GM23338 (cell line): ENCODE measurements around the gene RAB3GAP1. TPM values are rescaled to one million over a fixed set of nuclear protein-coding genes. Genes with fewer than 3 reads are reported as not detected.

Experiments
- ATAC-seq: fragments of 200-7000 bp; cut with Tn5 transposase; 3 replicates; pipeline ENCODE4 v1.9.1; 2020
- DNase-seq: peaks from one replicate; pipeline ENCODE4 v3.0.0-alpha.2; 2015; ENCODE audit warnings: low spot score
- H2AFZ ChIP-seq: fragments of 200-600 bp; sonication (generic); 2 replicates; pipeline ENCODE4 v1.8.0; 2016; ENCODE audit warnings: antibody characterized with exemption, mild to moderate bottlenecking, moderate library complexity
- H3F3A ChIP-seq: fragments of 200-600 bp; sonication (generic); replicated peaks from 2 replicates; pipeline ENCODE4 v1.8.0; 2017; ENCODE audit warnings: antibody characterized with exemption, mixed run types, low read depth
- H3K27ac ChIP-seq: fragments of 200-600 bp; sonication (generic); 2 replicates; pipeline ENCODE4 v1.6.1; 2016; ENCODE audit warnings: low read depth
- H3K27me3 ChIP-seq: fragments of 200-600 bp; sonication (generic); 2 replicates; pipeline ENCODE4 v1.8.0; 2016; ENCODE audit warnings: mild to moderate bottlenecking, mixed run types, moderate library complexity; ENCODE audit not compliant: insufficient read depth
- H3K36me3 ChIP-seq: fragments of 200-600 bp; sonication (generic); 2 replicates; pipeline ENCODE4 v1.8.0; 2016; ENCODE audit warnings: mild to moderate bottlenecking; ENCODE audit not compliant: insufficient read depth
- H3K4me1 ChIP-seq: fragments of 200-600 bp; sonication (generic); 2 replicates; pipeline ENCODE4 v1.8.0; 2016; ENCODE audit warnings: mild to moderate bottlenecking, moderate library complexity; ENCODE audit not compliant: insufficient read depth
- H3K4me2 ChIP-seq: fragments of 200-600 bp; sonication (generic); 2 replicates; pipeline ENCODE4 v1.7.1; 2017; ENCODE audit warnings: mixed run types
- H3K4me3 ChIP-seq: fragments of 200-600 bp; sonication (generic); 2 replicates; pipeline ENCODE4 v1.6.1; 2016; ENCODE audit warnings: mixed run types
- H3K79me2 ChIP-seq: fragments of 200-600 bp; sonication (generic); replicated peaks from 2 replicates; pipeline ENCODE4 v1.8.0; 2017; ENCODE audit warnings: mild to moderate bottlenecking; ENCODE audit not compliant: insufficient read depth
- H3K9me2 ChIP-seq: fragments of 200-600 bp; sonication (generic); 2 replicates; pipeline ENCODE4 v1.8.0; 2017; ENCODE audit not compliant: insufficient read depth
- H4K20me1 ChIP-seq: fragments of 200-600 bp; sonication (generic); replicated peaks from 2 replicates; pipeline ENCODE4 v1.8.0; 2017; ENCODE audit warnings: mild to moderate bottlenecking; ENCODE audit not compliant: insufficient read depth
- H3K27ac Mint-ChIP-seq: 2 replicates; pipeline ENCODE4 v1.8.0; 2020; ENCODE audit warnings: inconsistent platforms, mild to moderate bottlenecking, moderate library complexity, mixed read lengths
- H3K27me3 Mint-ChIP-seq: 3 replicates; pipeline ENCODE4 v1.8.0; 2022; ENCODE audit warnings: low read depth, mild to moderate bottlenecking, moderate library complexity, mixed read lengths, inconsistent platforms; ENCODE audit not compliant: insufficient read depth, poor library complexity
- H3K36me3 Mint-ChIP-seq: 3 replicates; pipeline ENCODE4 v1.8.0; 2021; ENCODE audit warnings: low read depth, mild to moderate bottlenecking, inconsistent platforms, moderate library complexity, mixed read lengths
- H3K4me1 Mint-ChIP-seq: 3 replicates; pipeline ENCODE4 v1.8.0; 2020; ENCODE audit warnings: mild to moderate bottlenecking, inconsistent platforms, mixed read lengths
- H3K4me3 Mint-ChIP-seq: 3 replicates; pipeline ENCODE4 v1.8.0; 2021; ENCODE audit warnings: moderate library complexity, mild to moderate bottlenecking, inconsistent platforms, mixed read lengths
- H3K9me3 Mint-ChIP-seq: 3 replicates; pipeline ENCODE4 v1.8.0; 2020; ENCODE audit warnings: moderate library complexity, mild to moderate bottlenecking, inconsistent platforms, mixed read lengths
- CREB1 ChIP-seq: fragments of 250-450 bp; sonication (Bioruptor Pico); IDR thresholded peaks from 2 replicates; pipeline ENCODE4 v1.5.0; 2020; ENCODE audit warnings: low read depth, mild to moderate bottlenecking, moderate library complexity
- EZH2 ChIP-seq: fragments of 200-600 bp; sonication (generic); IDR thresholded peaks from one replicate; pipeline ENCODE4 v1.8.0; 2017; ENCODE audit warnings: antibody characterized with exemption, mild to moderate bottlenecking, low read depth; ENCODE audit not compliant: unreplicated experiment
- EZH2phosphoT487 ChIP-seq: fragments of 200-600 bp; sonication (generic); IDR thresholded peaks from one replicate; pipeline ENCODE4 v1.8.1; 2018; ENCODE audit warnings: antibody characterized with exemption; ENCODE audit not compliant: unreplicated experiment
- JUNB ChIP-seq: IDR thresholded peaks from one replicate; pipeline ENCODE4 v1.6.1; 2016; ENCODE audit warnings: antibody characterized with exemption; ENCODE audit not compliant: unreplicated experiment
- NANOG ChIP-seq: IDR thresholded peaks from 2 replicates; pipeline ENCODE4 v1.6.1; 2016; ENCODE audit warnings: antibody characterized with exemption, borderline replicate concordance
- POLR2AphosphoS5 ChIP-seq: IDR thresholded peaks from 2 replicates; pipeline ENCODE4 v1.6.1; 2016; ENCODE audit warnings: antibody characterized with exemption, low read depth
- STAT1 ChIP-seq: IDR thresholded peaks from one replicate; pipeline ENCODE4 v1.6.1; 2016; ENCODE audit warnings: antibody characterized with exemption; ENCODE audit not compliant: unreplicated experiment
- ZNF114 ChIP-seq: fragments of 250-450 bp; sonication (Bioruptor Pico); IDR thresholded peaks from 2 replicates; pipeline ENCODE4 v1.5.0; 2020; ENCODE audit warnings: mild to moderate bottlenecking, moderate library complexity
- ZNF331 ChIP-seq: fragments of 250-450 bp; sonication (Bioruptor Pico); IDR thresholded peaks from 2 replicates; pipeline ENCODE4 v1.5.0; 2020; ENCODE audit warnings: low read depth, mild to moderate bottlenecking, moderate library complexity
- polyA plus RNA-seq: library from polyadenylated mRNA; unstranded; fragments of >200 nt; fragmentation: Nextera tagmentation; extraction: Ambion mirVana; gene quantifications from 2 replicates; pipeline ENCODE4 v1.2.1, GENCODE V29; 2016
- total RNA-seq: library from RNA; depleted of rRNA; stranded (reverse); fragments of >200 nt; shearing (Covaris generic); gene quantifications from 2 replicates; pipeline ENCODE4 v1.2.3, GENCODE V29; 2014
- TF ChIP-seq, protein P1 (sequence below): IDR thresholded peaks from 2 replicates; pipeline ENCODE4 v1.6.1; 2016; ENCODE audit warnings: antibody characterized with exemption
- TF ChIP-seq, protein P2 (sequence below): IDR thresholded peaks from one replicate; pipeline ENCODE4 v1.6.1; 2018; ENCODE audit warnings: antibody characterized with exemption; ENCODE audit not compliant: unreplicated experiment
- TF ChIP-seq, protein P3 (sequence below), 2 experiments: fragments of 200-600 bp in 1 of 2; sonication (generic) in 1 of 2; conservative IDR thresholded peaks; 2 replicates each; pipeline versions ENCODE4 v1.5.1 to v1.6.1; 2016 to 2017; ENCODE audit warnings: antibody characterized with exemption in 2 of 2, low read depth in 2 of 2, mild to moderate bottlenecking in 2 of 2, moderate library complexity in 1 of 2
- TF ChIP-seq, protein P4 (sequence below): fragments of 250-450 bp; sonication (Bioruptor Pico); IDR thresholded peaks from 2 replicates; pipeline ENCODE4 v1.5.0; 2020; ENCODE audit warnings: mild to moderate bottlenecking, moderate library complexity

RAB3GAP1 gene
- total and polyA plus RNA-seq, 2 experiments from 2014 or later = 22.5 to 40.4 TPM

DNA sequence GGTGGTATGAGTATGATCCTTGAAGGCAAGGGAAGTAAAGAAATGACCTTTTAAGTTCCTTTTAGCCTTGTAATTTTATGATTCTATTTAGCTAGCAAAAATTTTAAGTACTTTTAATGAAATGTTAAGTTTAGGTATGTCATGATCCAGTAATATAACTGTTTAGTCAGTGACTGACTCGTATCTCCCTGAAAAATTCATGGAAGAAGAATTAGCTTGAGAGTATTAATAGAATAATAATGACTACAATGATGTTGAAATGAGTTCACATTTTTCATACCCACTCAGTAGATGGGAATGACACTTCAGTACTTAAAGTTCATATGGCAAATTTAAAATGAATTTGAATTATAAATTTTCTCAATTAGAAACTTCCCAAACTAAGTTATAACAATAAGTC, 14.6 kb downstream of the RAB3GAP1 start:
- H3K27ac Mint-ChIP-seq = no peak overlapping the region
- H3F3A ChIP-seq = no peaks in the 10 kb centered on the region
- TF ChIP-seq, protein P1, sequence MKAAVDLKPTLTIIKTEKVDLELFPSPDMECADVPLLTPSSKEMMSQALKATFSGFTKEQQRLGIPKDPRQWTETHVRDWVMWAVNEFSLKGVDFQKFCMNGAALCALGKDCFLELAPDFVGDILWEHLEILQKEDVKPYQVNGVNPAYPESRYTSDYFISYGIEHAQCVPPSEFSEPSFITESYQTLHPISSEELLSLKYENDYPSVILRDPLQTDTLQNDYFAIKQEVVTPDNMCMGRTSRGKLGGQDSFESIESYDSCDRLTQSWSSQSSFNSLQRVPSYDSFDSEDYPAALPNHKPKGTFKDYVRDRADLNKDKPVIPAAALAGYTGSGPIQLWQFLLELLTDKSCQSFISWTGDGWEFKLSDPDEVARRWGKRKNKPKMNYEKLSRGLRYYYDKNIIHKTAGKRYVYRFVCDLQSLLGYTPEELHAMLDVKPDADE = no peak
- TF ChIP-seq, protein P2, sequence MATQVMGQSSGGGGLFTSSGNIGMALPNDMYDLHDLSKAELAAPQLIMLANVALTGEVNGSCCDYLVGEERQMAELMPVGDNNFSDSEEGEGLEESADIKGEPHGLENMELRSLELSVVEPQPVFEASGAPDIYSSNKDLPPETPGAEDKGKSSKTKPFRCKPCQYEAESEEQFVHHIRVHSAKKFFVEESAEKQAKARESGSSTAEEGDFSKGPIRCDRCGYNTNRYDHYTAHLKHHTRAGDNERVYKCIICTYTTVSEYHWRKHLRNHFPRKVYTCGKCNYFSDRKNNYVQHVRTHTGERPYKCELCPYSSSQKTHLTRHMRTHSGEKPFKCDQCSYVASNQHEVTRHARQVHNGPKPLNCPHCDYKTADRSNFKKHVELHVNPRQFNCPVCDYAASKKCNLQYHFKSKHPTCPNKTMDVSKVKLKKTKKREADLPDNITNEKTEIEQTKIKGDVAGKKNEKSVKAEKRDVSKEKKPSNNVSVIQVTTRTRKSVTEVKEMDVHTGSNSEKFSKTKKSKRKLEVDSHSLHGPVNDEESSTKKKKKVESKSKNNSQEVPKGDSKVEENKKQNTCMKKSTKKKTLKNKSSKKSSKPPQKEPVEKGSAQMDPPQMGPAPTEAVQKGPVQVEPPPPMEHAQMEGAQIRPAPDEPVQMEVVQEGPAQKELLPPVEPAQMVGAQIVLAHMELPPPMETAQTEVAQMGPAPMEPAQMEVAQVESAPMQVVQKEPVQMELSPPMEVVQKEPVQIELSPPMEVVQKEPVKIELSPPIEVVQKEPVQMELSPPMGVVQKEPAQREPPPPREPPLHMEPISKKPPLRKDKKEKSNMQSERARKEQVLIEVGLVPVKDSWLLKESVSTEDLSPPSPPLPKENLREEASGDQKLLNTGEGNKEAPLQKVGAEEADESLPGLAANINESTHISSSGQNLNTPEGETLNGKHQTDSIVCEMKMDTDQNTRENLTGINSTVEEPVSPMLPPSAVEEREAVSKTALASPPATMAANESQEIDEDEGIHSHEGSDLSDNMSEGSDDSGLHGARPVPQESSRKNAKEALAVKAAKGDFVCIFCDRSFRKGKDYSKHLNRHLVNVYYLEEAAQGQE = no peak
- TF ChIP-seq, protein P3, sequence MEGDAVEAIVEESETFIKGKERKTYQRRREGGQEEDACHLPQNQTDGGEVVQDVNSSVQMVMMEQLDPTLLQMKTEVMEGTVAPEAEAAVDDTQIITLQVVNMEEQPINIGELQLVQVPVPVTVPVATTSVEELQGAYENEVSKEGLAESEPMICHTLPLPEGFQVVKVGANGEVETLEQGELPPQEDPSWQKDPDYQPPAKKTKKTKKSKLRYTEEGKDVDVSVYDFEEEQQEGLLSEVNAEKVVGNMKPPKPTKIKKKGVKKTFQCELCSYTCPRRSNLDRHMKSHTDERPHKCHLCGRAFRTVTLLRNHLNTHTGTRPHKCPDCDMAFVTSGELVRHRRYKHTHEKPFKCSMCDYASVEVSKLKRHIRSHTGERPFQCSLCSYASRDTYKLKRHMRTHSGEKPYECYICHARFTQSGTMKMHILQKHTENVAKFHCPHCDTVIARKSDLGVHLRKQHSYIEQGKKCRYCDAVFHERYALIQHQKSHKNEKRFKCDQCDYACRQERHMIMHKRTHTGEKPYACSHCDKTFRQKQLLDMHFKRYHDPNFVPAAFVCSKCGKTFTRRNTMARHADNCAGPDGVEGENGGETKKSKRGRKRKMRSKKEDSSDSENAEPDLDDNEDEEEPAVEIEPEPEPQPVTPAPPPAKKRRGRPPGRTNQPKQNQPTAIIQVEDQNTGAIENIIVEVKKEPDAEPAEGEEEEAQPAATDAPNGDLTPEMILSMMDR (conservative IDR thresholded peaks at IDR 0.05; ENCODE audit: low read depth in 2 of 2) = no peak
- no peak for TF ChIP-seq JUNB
- no peak for TF ChIP-seq NANOG
- TF ChIP-seq CREB1 = no peak
- TF ChIP-seq STAT1 = no peak
- TF ChIP-seq ZNF331 (CRISPR knock-in tag) = no peak
- no peak for TF ChIP-seq ZNF114 (CRISPR knock-in tag)
- no peak for TF ChIP-seq EZH2phosphoT487
- TF ChIP-seq EZH2 = no peak
- no peak for TF ChIP-seq POLR2AphosphoS5
- TF ChIP-seq, protein P4, sequence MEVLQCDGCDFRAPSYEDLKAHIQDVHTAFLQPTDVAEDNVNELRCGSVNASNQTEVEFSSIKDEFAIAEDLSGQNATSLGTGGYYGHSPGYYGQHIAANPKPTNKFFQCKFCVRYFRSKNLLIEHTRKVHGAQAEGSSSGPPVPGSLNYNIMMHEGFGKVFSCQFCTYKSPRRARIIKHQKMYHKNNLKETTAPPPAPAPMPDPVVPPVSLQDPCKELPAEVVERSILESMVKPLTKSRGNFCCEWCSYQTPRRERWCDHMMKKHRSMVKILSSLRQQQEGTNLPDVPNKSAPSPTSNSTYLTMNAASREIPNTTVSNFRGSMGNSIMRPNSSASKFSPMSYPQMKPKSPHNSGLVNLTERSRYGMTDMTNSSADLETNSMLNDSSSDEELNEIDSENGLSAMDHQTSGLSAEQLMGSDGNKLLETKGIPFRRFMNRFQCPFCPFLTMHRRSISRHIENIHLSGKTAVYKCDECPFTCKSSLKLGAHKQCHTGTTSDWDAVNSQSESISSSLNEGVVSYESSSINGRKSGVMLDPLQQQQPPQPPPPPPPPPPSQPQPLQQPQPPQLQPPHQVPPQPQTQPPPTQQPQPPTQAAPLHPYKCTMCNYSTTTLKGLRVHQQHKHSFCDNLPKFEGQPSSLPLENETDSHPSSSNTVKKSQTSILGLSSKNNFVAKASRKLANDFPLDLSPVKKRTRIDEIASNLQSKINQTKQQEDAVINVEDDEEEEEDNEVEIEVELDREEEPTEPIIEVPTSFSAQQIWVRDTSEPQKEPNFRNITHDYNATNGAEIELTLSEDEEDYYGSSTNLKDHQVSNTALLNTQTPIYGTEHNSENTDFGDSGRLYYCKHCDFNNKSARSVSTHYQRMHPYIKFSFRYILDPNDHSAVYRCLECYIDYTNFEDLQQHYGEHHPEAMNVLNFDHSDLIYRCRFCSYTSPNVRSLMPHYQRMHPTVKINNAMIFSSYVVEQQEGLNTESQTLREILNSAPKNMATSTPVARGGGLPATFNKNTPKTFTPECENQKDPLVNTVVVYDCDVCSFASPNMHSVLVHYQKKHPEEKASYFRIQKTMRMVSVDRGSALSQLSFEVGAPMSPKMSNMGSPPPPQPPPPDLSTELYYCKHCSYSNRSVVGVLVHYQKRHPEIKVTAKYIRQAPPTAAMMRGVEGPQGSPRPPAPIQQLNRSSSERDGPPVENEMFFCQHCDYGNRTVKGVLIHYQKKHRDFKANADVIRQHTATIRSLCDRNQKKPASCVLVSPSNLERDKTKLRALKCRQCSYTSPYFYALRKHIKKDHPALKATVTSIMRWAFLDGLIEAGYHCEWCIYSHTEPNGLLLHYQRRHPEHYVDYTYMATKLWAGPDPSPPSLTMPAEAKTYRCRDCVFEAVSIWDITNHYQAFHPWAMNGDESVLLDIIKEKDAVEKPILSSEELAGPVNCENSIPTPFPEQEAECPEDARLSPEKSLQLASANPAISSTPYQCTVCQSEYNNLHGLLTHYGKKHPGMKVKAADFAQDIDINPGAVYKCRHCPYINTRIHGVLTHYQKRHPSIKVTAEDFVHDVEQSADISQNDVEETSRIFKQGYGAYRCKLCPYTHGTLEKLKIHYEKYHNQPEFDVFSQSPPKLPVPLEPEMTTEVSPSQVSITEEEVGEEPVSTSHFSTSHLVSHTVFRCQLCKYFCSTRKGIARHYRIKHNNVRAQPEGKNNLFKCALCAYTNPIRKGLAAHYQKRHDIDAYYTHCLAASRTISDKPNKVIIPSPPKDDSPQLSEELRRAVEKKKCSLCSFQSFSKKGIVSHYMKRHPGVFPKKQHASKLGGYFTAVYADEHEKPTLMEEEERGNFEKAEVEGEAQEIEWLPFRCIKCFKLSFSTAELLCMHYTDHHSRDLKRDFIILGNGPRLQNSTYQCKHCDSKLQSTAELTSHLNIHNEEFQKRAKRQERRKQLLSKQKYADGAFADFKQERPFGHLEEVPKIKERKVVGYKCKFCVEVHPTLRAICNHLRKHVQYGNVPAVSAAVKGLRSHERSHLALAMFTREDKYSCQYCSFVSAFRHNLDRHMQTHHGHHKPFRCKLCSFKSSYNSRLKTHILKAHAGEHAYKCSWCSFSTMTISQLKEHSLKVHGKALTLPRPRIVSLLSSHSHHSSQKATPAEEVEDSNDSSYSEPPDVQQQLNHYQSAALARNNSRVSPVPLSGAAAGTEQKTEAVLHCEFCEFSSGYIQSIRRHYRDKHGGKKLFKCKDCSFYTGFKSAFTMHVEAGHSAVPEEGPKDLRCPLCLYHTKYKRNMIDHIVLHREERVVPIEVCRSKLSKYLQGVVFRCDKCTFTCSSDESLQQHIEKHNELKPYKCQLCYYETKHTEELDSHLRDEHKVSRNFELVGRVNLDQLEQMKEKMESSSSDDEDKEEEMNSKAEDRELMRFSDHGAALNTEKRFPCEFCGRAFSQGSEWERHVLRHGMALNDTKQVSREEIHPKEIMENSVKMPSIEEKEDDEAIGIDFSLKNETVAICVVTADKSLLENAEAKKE (CRISPR knock-in tag) = no peak
- ATAC-seq = no peak
- no peaks in the 10 kb centered on the region for H3K4me1 Mint-ChIP-seq
- H3K27me3 ChIP-seq = no peaks in the 10 kb centered on the region
- peaks cover 13% of the 10 kb centered on the region for H4K20me1 ChIP-seq
- no peak overlapping the region for H2AFZ ChIP-seq
- DNase-seq = no peak
- H3K4me3 ChIP-seq = no peak overlapping the region
- peaks cover 10% of the 10 kb centered on the region; the same call in 1 of the 2 replicates for H3K36me3 ChIP-seq
- H3K27ac ChIP-seq = no peak overlapping the region
- H3K4me1 ChIP-seq = no peaks in the 10 kb centered on the region
- no peak overlapping the region for H3K4me3 Mint-ChIP-seq
- peaks cover 85% of the 10 kb centered on the region for H3K79me2 ChIP-seq
- peaks cover 71% of the 10 kb centered on the region for H3K36me3 Mint-ChIP-seq
- no peaks in the 10 kb centered on the region for H3K9me2 ChIP-seq
- peaks cover 3% of the 10 kb centered on the region for H3K27me3 Mint-ChIP-seq
- H3K9me3 Mint-ChIP-seq = peaks cover 32% of the 10 kb centered on the region
- H3K4me2 ChIP-seq = no peak overlapping the region
